PC-3 (cell line): ENCODE measurements around the gene POTEB2.
"Not testable (repeated sequence)": the region's sequence is repeated elsewhere in the genome, so short reads cannot be mapped to it uniquely, and the experiment has no call there.

Experiments used
- CTCF ChIP-seq: fragments of 300-600 bp; sonication (generic); conservative IDR thresholded peaks from 2 replicates; pipeline ENCODE4 v1.5.1; 2017; ENCODE audit warnings: antibody characterized with exemption, low read depth, mild to moderate bottlenecking, low read length
- EZH2 ChIP-seq: fragments of 300-600 bp; sonication (generic); IDR thresholded peaks from one replicate; pipeline ENCODE4 v1.6.1; 2017; ENCODE audit warnings: antibody characterized with exemption, mild to moderate bottlenecking, low read length; ENCODE audit not compliant: unreplicated experiment
- EZH2phosphoT487 ChIP-seq: fragments of 300-600 bp; sonication (generic); IDR thresholded peaks from 2 replicates; pipeline ENCODE4 v1.6.1; 2018; ENCODE audit warnings: mild to moderate bottlenecking, antibody characterized with exemption, low read length, borderline replicate concordance

- TF ChIP-seq CTCF, EZH2, EZH2phosphoT487: not testable (repeated sequence)
Measured at GRCh38 chr15:20878464-20878863, 12.3 kb upstream of the POTEB2 start.
